Mononuclear cell (primary cell): ENCODE data around the gene KATNBL1. TPM values are rescaled to one million over a fixed set of nuclear protein-coding genes. Genes with fewer than 3 reads are reported as not detected.
"Not testable (repeated sequence)": the region's sequence is repeated elsewhere in the genome, so short reads cannot be mapped to it uniquely, and the experiment has no call there.

Source experiments
- H3K27me3 ChIP-seq: 2 replicates; pipeline ENCODE4 v1.6.0; 2011; ENCODE audit warnings: low read length, control low read depth; ENCODE audit not compliant: insufficient read depth
- H3K4me1 ChIP-seq: 2 replicates; pipeline ENCODE4 v1.5.1; 2011; ENCODE audit warnings: mild to moderate bottlenecking, low read length, control low read depth; ENCODE audit not compliant: insufficient read depth
- H3K4me3 ChIP-seq: 2 replicates; pipeline ENCODE4 v1.5.1; 2011; ENCODE audit warnings: mild to moderate bottlenecking, low read length, moderate library complexity
- H3K9me3 ChIP-seq: 2 replicates; pipeline ENCODE4 v1.5.1; 2011; ENCODE audit warnings: low read depth, mild to moderate bottlenecking, control low read depth, low read length
- total RNA-seq: library from RNA; depleted of rRNA; stranded (reverse); fragments of >200 nt; gene quantifications from one replicate; pipeline ENCODE4 v1.2.3, GENCODE V29; 2012

Gene KATNBL1
- total RNA-seq, 1 donor = 12.0 TPM

DNA sequence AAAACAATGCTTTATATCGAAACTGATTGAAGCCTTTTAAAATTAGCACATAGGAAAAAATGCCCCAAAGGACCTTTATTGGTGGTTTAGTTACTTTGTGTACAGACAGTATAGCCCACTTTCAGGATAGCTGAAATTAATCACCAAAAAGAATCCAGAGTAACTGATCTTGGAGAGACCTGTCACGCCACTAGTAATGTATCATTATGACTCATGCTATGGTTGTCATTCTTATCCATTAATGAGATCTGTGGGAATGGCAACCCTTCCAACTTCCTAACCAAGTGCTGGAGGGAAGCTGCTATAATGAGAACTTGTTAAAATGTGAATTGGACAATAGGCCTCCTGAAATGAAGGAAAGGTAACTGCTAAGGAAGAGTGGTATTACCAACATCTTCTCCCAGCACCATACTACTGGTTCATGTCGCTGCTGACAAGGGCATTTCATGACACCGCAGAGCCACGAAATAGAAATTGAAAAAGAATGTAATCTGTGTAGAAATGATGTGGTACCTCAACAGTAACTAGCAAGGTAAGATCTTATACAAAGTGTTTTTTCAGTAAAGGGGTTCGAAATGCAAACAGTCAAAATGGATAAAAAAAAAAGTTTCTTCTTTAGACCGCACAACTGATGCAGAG is 7.8 kb upstream of the KATNBL1 start:
- no peaks in the 10 kb centered on the region for H3K4me1 ChIP-seq
- H3K4me3 ChIP-seq = no peak overlapping the region
- H3K9me3 ChIP-seq = no peaks in the 10 kb centered on the region
- H3K27me3 ChIP-seq = no peaks in the 10 kb centered on the region

DNA sequence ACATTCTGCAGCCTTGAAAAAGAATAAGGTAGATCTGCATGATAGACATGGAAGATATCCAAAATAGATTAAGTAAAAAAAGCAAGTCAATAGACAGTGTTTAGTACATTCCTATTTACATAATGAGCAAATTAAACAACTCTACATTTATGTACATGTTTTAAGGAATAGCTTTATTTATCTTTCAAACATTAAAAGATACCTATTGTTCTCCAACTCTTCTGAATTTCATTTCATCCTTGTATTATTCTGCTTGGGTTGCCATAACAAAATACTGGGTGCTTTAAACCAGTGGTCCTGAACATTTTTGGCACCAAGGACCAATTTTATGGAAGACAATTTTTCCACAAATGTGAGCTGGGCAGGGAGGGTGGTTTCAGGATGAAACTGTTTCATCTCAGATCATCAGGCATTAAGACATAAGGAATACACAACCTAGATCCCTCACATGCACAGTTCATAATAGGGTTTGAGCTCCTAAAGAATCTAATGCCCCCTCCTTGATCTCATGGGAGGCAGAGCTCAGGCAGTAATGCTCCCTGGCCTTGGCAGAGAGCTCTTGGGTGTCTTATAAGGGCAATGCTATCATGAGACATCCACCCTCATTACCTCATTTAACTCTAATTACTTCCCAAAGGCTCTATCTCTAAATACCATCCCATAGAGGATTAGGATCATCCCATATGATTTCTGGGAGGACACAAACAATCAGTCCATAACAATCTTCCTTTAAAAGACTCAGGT is 6.8 kb upstream of the KATNBL1 start:
- Histone ChIP-seq H3K27me3 (no peaks in the 10 kb centered on the region), H3K4me3 (no peak overlapping the region), H3K9me3 (no peaks in the 10 kb centered on the region), H3K4me1 (no peaks in the 10 kb centered on the region)

DNA sequence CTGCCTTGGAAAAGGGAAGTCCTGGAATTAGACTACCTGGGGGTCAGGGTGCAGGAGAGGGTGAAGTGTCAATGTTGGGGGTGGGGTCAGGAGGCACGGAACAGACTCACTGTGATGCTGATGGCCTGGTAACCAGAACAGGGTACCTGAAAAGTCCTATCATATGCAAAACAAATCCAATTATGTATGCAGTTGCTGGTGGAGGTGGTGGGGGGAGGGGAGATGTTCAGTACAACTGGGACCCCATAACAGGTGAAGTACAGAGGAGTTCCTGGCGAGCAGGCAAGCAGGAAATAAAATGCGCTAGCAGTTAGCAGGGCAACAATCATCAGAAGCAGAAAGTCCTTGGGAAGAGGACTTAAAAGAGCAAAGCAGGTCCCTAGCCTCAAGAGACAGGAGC is 4.2 kb upstream of the KATNBL1 start:
- H3K9me3 ChIP-seq = no peaks in the 10 kb centered on the region
- no peaks in the 10 kb centered on the region for H3K27me3 ChIP-seq
- no peaks in the 10 kb centered on the region for H3K4me1 ChIP-seq
- H3K4me3 ChIP-seq = no peak overlapping the region

- Histone ChIP-seq H3K9me3 (no peaks in the 10 kb centered on the region), H3K27me3 (no peaks in the 10 kb centered on the region), H3K4me1 (peaks cover 4% of the 10 kb centered on the region), H3K4me3 (no peak overlapping the region)
Measured at GRCh38 chr15:34213690-34214089, 3.8 kb upstream of the KATNBL1 start.

GRCh38 chr15:34206011-34206410 is 3.9 kb downstream of the KATNBL1 start:
- Histone ChIP-seq H3K27me3 (no peaks in the 10 kb centered on the region), H3K4me3 (no peak overlapping the region), H3K9me3 (no peaks in the 10 kb centered on the region), H3K4me1 (peaks cover 6% of the 10 kb centered on the region)

GRCh38 chr15:34203936-34204335 is 6.0 kb downstream of the KATNBL1 start:
- H3K4me3 ChIP-seq = no peak overlapping the region
- H3K27me3 ChIP-seq = no peaks in the 10 kb centered on the region
- H3K4me1 ChIP-seq = peaks cover 4% of the 10 kb centered on the region
- no peaks in the 10 kb centered on the region for H3K9me3 ChIP-seq

DNA sequence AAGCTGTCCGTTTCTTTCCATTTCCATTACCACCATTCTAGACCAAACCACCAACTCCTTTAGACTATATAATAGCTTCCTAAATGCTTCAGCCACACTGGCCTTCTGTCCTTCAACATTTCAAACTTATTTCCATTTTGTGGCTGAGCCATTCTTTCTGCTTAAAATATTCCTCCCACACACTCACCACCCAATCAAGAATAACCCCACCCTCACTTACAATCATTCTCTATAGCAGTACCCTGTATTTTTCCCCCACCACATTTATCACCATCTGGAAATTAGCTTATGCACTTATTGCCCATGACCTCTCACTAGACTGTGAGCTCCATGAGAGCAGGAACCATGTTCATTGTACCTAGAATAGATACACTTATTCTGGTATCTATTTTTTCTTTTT is 6.6 kb downstream of the KATNBL1 start:
- no peaks in the 10 kb centered on the region for H3K27me3 ChIP-seq
- no peaks in the 10 kb centered on the region for H3K9me3 ChIP-seq
- no peaks in the 10 kb centered on the region for H3K4me1 ChIP-seq
- H3K4me3 ChIP-seq = no peak overlapping the region

DNA sequence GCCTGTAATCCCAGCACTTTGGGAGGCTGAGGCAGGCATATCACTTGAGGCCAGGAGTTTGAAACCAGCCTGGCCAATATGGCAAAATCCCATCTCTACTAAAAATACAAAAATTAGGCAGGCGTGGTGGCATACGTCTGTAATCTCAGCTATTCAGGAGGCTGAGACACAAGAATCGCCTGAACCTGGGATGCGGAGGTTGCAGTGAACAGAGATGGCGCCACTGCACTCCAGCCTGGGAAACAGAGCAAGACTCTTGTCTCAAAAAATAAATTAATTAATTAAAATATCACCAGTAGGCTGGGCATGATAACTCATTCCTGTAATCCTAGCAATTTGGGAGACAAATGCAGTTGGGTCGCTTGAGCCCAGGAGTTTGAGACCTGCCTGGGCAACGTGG is 16.6 kb downstream of the KATNBL1 start:
- H3K9me3 ChIP-seq, H3K4me1 ChIP-seq: not testable (repeated sequence)

GRCh38 chr15:34188711-34189110 is 21.2 kb downstream of the KATNBL1 start:
- Histone ChIP-seq H3K4me1 (peaks cover 13% of the 10 kb centered on the region), H3K27me3 (no peaks in the 10 kb centered on the region), H3K4me3 (no peak overlapping the region), H3K9me3 (no peaks in the 10 kb centered on the region)

More for the DNA sequence above, 16.6 kb downstream of the KATNBL1 start:
- not testable (repeated sequence) for H3K4me3 ChIP-seq, H3K27me3 ChIP-seq

GRCh38 chr15:34185666-34186065 is 24.2 kb downstream of the KATNBL1 start:
- no peaks in the 10 kb centered on the region for H3K27me3 ChIP-seq
- H3K4me1 ChIP-seq = peaks cover 13% of the 10 kb centered on the region
- no peaks in the 10 kb centered on the region for H3K9me3 ChIP-seq
- H3K4me3 ChIP-seq = no peak overlapping the region

- peaks cover 13% of the 10 kb centered on the region for H3K4me1 ChIP-seq
- no peaks in the 10 kb centered on the region for H3K9me3 ChIP-seq
- H3K27me3 ChIP-seq = no peaks in the 10 kb centered on the region
Measured at GRCh38 chr15:34182942-34183341, 27.0 kb downstream of the KATNBL1 start.

DNA sequence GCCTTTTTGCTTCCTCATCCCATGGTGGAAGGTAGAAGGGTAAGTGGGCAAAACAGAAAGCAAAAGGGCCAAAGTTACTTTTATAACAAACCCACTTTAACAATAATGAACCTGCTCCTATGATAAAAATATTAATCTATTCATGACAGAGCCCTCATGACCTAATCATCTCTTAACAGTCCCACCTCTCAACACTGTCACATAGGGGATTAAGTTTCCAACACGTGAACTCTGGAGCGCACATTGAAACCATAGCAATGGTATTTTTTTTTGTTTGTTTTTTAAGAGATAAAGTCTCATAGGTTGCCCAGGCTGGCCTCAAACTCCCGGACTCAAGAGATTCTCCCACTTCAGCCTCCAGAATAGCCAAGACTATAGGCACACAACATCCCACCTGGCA is 30.7 kb downstream of the KATNBL1 start:
- Histone ChIP-seq H3K4me1 (no peaks in the 10 kb centered on the region), H3K27me3 (no peaks in the 10 kb centered on the region), H3K9me3 (peaks cover 2% of the 10 kb centered on the region), H3K4me3 (no peak overlapping the region)

More at GRCh38 chr15:34182942-34183341, 27.0 kb downstream of the KATNBL1 start:
- H3K4me3 ChIP-seq = no peak overlapping the region

DNA sequence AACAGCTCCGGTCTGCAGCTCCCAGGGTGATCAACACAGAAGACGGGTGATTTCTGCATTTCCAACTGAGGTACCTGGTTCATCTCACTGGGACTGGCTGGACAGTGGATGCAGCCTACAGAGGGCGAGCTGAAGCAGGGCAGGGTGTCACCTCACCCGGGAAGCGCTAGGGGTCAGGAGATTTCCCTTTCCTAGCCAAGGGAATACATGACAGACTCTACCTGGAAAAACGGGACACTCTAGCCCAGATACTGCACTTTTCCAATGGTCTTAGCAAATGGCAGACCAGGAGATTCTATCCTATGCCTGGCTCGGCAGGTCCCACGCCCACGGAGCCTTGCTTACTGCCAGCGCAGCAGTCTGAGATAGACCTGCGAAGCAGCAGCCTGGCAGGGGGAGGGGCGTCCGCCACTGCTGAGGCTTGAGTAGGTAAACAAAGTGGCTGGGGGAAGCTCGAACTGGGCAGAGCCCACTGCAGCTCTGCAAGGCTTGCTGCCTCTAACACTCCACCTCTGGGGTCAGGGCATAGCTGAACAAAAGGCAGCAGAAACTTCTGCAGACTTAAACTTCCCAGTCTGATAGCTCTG is 43.8 kb downstream of the KATNBL1 start:
- not testable (repeated sequence) for H3K4me3 ChIP-seq, H3K4me1 ChIP-seq, H3K27me3 ChIP-seq
- H3K9me3 ChIP-seq = peaks cover 17% of the 10 kb centered on the region

- Histone ChIP-seq H3K4me1 (no peaks in the 10 kb centered on the region), H3K9me3 (peaks cover 26% of the 10 kb centered on the region), H3K27me3 (no peaks in the 10 kb centered on the region), H3K4me3 (no peak overlapping the region)
Measured at GRCh38 chr15:34161329-34161963, 48.5 kb downstream of the KATNBL1 start.

DNA sequence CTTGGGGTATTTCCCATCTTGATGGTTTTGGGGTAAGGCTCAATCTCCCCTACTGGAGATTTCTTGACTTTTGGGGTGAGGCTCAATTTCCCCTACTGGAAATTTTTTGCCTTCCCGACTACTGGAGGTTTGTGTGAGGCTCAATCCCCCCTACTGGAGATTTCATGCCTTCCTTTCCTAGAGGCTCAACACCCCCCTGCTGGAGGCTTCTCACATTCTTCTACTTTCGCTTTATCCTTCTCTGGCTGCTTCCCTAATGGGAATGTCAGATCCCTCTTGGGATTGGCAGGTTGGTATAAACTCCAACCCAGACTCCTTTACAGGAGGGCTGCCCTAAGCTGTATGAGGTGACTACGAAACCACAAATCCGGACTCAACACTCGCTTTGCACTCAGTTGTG is 49.2 kb downstream of the KATNBL1 start:
- Histone ChIP-seq H3K9me3 (peaks cover 31% of the 10 kb centered on the region), H3K4me1 (no peaks in the 10 kb centered on the region), H3K4me3 (no peak overlapping the region), H3K27me3 (no peaks in the 10 kb centered on the region)
